Fibroblast of pulmonary artery (primary cell): ENCODE results near the gene FIS1.

Source experiments
- DNase-seq: peaks from one replicate; pipeline ENCODE4 v3.0.0-alpha.2; 2010; ENCODE audit warnings: low read depth
- H3K4me3 ChIP-seq: replicated peaks from 2 replicates; pipeline ENCODE4 v1.5.1; 2011; ENCODE audit warnings: low read depth, mild to moderate bottlenecking, control low read depth, low read length, moderate library complexity
- CTCF ChIP-seq: IDR thresholded peaks from 2 replicates; pipeline ENCODE4 v1.5.1; 2011; ENCODE audit warnings: mild to moderate bottlenecking, control low read depth, low read length, inconsistent platforms; ENCODE audit errors: missing control alignments

The FIS1 gene

GRCh38 chr7:101225650-101226049 is 19.2 kb downstream of the FIS1 start:
- H3K4me3 ChIP-seq: no peak overlapping the region
- no peak for TF ChIP-seq CTCF
- no peak for DNase-seq

GRCh38 chr7:101223528-101223927 is 21.4 kb downstream of the FIS1 start:
- H3K4me3 ChIP-seq: no peak overlapping the region
- TF ChIP-seq CTCF: no peak
- no peak for DNase-seq

GRCh38 chr7:101222275-101222830 is 22.5 kb downstream of the FIS1 start:
- TF ChIP-seq CTCF: no peak
- H3K4me3 ChIP-seq: no peak overlapping the region
- DNase-seq: no peak

- DNase-seq: no peak
- H3K4me3 ChIP-seq: no peak overlapping the region
- no peak for TF ChIP-seq CTCF
Measured at GRCh38 chr7:101220295-101220694, 24.6 kb downstream of the FIS1 start.

GRCh38 chr7:101218236-101219125 is 26.4 kb downstream of the FIS1 start:
- no peak for DNase-seq
- peak overlapping the region; percentile 91 for H3K4me3 ChIP-seq
- TF ChIP-seq CTCF: no peak

GRCh38 chr7:101217388-101218235 is 27.3 kb downstream of the FIS1 start, which contains the start of the genes PLOD3 and ZNHIT1:
TSS of gene PLOD3 (minus strand) at chr7:101217581. CDS start at chr7:101217274, 307 bp downstream.
TSS of gene ZNHIT1 (plus strand) at chr7:101218165. CDS start at chr7:101218196, 31 bp downstream.
- H3K4me3 ChIP-seq: peak within 1 kb of the TSS; percentile 91
- no peak for TF ChIP-seq CTCF
- DNase-seq: peak; percentile 99
